ENCODE results near the gene IL25.

DNA sequence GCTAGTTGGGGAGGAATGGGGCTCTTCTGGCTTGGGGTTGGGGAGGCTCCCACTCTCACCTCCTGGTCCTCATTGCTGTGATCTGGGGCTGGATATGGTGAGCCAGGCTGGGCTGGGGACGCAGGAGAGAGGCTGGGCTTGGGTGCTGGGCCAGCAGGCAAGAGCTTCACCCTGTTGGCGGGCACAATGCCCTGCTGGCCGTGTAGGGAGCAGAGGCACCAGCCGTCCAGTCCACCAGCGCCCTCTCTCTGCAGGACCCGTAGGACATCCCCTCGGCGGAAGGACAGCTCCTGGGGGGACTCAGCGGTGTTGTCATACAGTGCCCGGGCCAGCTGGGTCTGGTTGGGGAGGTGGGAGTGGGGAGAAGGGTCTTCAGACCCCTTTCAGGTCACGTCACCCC is 12.1 kb upstream of the IL25 start:
- TF ChIP-seq, protein P1, sequence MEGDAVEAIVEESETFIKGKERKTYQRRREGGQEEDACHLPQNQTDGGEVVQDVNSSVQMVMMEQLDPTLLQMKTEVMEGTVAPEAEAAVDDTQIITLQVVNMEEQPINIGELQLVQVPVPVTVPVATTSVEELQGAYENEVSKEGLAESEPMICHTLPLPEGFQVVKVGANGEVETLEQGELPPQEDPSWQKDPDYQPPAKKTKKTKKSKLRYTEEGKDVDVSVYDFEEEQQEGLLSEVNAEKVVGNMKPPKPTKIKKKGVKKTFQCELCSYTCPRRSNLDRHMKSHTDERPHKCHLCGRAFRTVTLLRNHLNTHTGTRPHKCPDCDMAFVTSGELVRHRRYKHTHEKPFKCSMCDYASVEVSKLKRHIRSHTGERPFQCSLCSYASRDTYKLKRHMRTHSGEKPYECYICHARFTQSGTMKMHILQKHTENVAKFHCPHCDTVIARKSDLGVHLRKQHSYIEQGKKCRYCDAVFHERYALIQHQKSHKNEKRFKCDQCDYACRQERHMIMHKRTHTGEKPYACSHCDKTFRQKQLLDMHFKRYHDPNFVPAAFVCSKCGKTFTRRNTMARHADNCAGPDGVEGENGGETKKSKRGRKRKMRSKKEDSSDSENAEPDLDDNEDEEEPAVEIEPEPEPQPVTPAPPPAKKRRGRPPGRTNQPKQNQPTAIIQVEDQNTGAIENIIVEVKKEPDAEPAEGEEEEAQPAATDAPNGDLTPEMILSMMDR (IDR thresholded peaks at IDR 0.05), result no peak
- TF ChIP-seq POLR2A (IDR thresholded peaks at IDR 0.05), result no peak

Data from Peyer's patch (tissue), 4 donors.